ENCODE measurements around the gene NUDT14.

GRCh38 chr14:105196265-105196960 is 15.3 kb upstream of the NUDT14 start:
- TF ChIP-seq CTCF (conservative IDR thresholded peaks at IDR 0.05) (no peak), EZH2 (IDR thresholded peaks at IDR 0.05; ENCODE audit: low read depth) (no peak)
